Effector memory CD4-positive, alpha-beta T cell (primary cell): ENCODE measurements around the gene CLEC16A.

ENCODE experiments used
- DNase-seq, 3 donors: peaks; one replicate each; pipeline ENCODE4 v3.0.0-alpha.2; 2020
- H3K27ac ChIP-seq: 2 replicates; pipeline ENCODE4 v1.7.0; 2013; ENCODE audit warnings: mild to moderate bottlenecking, low read length, moderate library complexity; ENCODE audit not compliant: insufficient read depth, poor library complexity, severe bottlenecking
- H3K27me3 ChIP-seq: replicated peaks from 2 replicates; pipeline ENCODE4 v1.7.0; 2013; ENCODE audit warnings: mild to moderate bottlenecking, low read length; ENCODE audit not compliant: insufficient read depth, control insufficient read depth, poor library complexity, severe bottlenecking
- H3K36me3 ChIP-seq: 2 replicates; pipeline ENCODE4 v1.7.0; 2013; ENCODE audit warnings: mild to moderate bottlenecking, low read length, moderate library complexity; ENCODE audit not compliant: control insufficient read depth, insufficient read depth
- H3K4me1 ChIP-seq: 2 replicates; pipeline ENCODE4 v1.7.0; 2013; ENCODE audit warnings: low read length, mild to moderate bottlenecking; ENCODE audit not compliant: control insufficient read depth, insufficient read depth, poor library complexity, severe bottlenecking
- H3K4me3 ChIP-seq: 2 replicates; pipeline ENCODE4 v1.7.0; 2013; ENCODE audit warnings: low read length, low read depth, mild to moderate bottlenecking; ENCODE audit not compliant: insufficient read depth, poor library complexity, severe bottlenecking
- H3K9me3 ChIP-seq: 2 replicates; pipeline ENCODE4 v1.7.0; 2013; ENCODE audit warnings: mild to moderate bottlenecking, low read length, moderate library complexity; ENCODE audit not compliant: control insufficient read depth

Gene CLEC16A

DNA sequence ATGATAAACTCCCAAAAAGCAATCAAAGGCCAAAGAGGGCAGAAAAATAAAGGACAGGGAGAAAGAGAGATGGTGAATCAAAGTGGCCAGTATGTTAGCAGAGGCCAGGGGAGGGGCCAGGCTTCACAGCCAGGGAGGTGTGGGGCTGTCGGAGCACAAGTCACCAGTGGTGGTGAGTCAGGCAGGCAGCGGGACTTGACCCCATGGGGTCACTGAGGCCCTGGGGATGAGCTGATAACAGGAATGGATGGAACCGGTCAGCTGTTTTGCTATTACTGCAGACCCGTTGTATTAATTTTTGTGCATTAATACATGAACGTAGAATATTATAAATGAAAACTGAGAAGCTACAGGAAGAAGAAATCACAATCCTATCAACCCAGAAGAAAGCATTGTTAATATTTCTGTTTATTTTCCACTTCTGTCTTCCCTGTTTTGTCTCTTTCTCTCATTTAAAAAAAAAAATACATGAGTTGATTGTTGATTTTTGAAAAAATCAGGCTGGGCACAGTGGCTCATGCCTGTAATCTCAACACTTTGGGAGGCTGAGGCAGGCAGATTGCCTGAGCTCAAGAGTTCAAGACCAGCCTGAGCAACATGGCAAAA, 204.8 kb downstream of the CLEC16A start:
- H3K9me3 ChIP-seq = no peaks in the 10 kb centered on the region
- H3K27ac ChIP-seq = no peak overlapping the region
- H3K4me1 ChIP-seq = no peaks in the 10 kb centered on the region
- H3K36me3 ChIP-seq = no peaks in the 10 kb centered on the region
- no peaks in the 10 kb centered on the region for H3K27me3 ChIP-seq
- H3K4me3 ChIP-seq = no peak overlapping the region
- no peak for DNase-seq

DNA sequence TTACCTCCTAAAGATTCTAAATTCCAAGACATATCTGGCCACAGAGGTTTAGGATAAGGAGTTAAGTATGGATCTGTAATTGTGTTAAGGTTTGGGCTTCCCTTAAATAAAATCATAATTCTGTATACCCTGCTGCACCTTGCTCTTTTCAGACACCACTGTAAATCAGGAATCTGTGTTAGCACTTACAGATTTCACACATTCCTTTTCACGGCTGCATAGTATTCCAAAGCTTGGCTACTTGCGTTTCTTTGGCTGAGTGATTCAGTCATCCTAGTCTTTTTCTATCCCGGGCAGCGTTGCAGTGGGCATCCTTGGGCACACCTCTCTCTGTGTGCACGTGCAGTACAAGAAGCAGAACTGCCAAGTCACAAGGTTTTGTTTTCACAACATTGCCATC, 205.8 kb downstream of the CLEC16A start:
- Histone ChIP-seq H3K27ac (no peak overlapping the region), H3K4me3 (no peak overlapping the region), H3K36me3 (no peaks in the 10 kb centered on the region), H3K4me1 (no peaks in the 10 kb centered on the region), H3K9me3 (no peaks in the 10 kb centered on the region), H3K27me3 (no peaks in the 10 kb centered on the region)
- DNase-seq = no peak

DNA sequence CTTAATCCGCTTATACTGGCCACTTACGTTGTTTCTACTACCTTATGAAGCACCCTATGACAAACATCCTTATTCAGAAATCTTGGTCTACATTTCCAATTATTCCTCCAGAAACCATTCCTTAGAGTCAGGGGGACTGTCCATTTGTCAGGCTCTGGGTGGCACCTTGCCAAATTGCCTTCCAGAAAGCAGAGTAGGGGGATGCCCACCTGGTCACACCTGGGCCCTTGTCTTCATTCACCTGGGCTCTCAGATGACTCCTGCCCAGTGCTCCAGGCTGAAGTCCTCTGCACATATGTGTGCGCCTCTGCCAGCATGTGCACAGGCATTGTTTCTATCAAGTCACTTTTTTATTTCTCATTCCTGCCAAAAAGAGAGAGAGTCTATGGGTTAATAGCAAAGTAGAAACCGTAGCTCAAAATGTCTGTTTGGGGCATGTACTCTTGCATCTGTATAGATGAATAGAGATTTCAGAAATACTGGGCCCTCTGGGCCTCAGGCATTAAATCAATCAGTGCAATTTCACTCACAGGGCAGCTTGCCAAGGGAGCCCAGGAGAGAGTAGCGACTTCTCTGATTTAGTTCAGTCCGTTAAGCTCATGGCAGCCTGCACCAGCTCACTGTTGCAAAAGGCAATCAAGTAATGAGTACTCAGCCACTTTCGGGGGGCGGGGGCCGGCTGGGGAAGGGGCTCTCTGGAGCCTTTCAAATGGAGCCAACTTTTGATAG, 207.0 kb downstream of the CLEC16A start:
- H3K4me1 ChIP-seq = no peaks in the 10 kb centered on the region
- H3K27me3 ChIP-seq = no peaks in the 10 kb centered on the region

DNA sequence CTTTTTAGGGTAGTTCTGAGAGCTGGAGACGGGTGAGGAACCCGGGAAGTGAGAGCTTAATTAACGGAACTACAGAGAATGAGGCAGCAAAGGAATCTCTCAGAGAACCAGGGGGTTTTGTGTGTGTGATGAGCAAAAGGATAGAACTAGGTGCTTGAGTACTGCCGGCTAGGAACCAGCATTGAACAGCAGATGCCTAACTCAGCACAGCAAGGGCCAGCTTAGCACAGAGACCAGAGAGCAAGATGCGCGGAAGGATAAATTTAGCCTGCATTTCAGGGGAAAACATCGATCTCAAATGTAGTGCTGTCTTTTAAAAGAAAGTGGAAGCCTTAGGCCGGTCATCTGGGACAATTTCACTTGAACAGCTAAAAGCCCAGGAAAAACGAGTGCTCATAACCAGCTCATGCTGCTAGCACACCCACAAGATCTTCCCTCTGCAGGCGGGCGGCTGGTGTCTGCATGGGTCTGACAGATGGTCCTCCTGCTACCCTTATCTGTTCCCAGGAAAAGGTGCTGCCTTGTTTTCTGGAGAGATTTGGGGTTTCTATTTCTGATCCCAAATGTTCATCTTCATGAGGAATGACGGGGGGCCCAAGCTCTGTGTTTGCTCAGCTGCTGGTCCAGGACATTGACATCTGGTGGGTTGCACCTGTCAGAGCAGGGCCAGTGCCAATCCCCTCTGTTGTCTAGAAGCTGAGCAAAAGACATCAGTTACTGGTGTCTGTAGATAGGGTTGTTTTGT, 207.7 kb downstream of the CLEC16A start:
- no peaks in the 10 kb centered on the region for H3K9me3 ChIP-seq
- no peaks in the 10 kb centered on the region for H3K4me1 ChIP-seq
- no peak overlapping the region for H3K27ac ChIP-seq
- no peak for DNase-seq
- no peaks in the 10 kb centered on the region for H3K27me3 ChIP-seq
- H3K36me3 ChIP-seq = no peaks in the 10 kb centered on the region
- H3K4me3 ChIP-seq = no peak overlapping the region

More for the DNA sequence above, 207.0 kb downstream of the CLEC16A start:
- Histone ChIP-seq H3K4me3 (no peak overlapping the region), H3K36me3 (no peaks in the 10 kb centered on the region), H3K9me3 (no peaks in the 10 kb centered on the region), H3K27ac (no peak overlapping the region)
- no peak for DNase-seq

DNA sequence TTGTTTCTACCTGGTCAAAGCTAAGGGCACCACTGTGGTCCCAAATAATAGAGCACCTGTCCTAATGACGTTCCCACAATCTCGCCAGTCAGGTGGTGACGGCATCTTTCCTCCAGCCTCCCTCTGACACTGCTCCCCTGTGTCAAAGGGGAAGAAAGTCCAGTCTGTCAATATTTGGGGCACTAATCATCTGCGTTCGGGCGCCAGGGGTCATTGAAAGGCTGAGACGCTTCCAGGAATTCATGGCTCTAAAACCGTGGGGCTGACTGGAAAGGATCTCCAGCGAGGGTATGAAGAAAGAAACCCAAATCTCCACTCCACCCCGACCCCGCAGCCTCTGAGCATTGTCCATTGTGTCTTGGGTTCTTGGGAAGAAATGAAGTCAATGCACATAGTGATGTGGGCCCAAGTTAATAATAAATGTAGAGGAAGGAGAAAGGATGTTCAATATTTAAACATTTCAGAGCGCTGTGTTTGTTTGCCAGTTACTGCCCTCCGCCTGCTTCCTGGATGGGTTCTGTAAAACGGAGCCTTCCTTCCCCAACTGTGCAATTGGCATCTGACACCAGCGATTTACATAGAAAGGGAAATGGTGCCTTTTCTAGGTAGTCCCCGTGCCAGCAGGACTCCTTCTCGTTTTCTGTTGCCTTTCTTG, 208.4 kb downstream of the CLEC16A start:
- no peak for DNase-seq
- Histone ChIP-seq H3K4me1 (no peaks in the 10 kb centered on the region), H3K27me3 (no peaks in the 10 kb centered on the region), H3K9me3 (no peaks in the 10 kb centered on the region), H3K36me3 (no peaks in the 10 kb centered on the region), H3K27ac (no peak overlapping the region), H3K4me3 (no peak overlapping the region)

DNA sequence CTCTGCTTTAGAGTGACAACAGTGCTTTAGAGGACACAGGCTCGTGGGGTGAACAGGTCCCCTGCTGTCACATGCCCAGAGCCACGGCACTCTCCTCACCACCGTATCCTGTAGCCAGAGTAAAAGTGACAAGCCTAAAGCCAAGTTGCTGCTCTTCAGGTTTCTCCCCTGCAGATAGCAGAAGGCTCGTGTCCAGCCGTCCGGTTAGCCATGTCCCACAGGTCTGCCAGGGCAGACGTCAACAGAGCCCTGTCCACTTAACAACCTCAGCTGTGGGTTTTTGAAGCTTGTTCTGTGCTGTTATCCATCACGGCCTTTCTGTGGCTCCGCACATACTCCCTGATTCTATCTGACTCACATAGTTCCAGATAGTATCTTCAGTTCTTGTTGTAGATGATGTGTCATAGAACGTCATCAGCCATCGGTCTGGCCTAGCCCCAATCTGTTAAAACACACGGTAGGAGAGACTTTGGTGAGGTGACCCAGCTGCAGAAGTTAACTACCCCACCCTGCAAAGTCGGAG, 211.0 kb downstream of the CLEC16A start:
- DNase-seq = no peak
- no peaks in the 10 kb centered on the region for H3K4me1 ChIP-seq
- H3K27ac ChIP-seq = no peak overlapping the region
- no peaks in the 10 kb centered on the region for H3K9me3 ChIP-seq
- no peaks in the 10 kb centered on the region for H3K27me3 ChIP-seq
- no peaks in the 10 kb centered on the region for H3K36me3 ChIP-seq
- no peak overlapping the region for H3K4me3 ChIP-seq

DNA sequence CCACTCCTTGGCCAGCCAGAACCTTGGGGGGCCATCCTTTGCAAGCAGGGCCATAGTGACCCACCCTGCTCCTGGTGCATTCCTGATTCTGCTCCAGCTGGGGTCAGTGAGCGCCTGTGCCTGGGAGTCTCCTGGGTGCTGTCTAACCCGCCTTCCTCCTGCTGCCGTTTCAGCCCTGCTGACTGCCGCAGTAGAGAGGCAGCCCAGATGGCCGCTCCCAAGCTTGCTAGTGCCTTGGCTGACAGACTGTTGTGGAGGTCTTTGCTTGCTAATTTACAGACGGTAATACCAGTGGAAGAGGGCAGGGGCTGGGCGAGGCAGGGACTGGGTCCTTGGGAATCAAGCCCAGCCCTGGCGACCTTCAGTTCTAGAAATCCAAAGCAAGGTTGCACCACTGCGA, 212.0 kb downstream of the CLEC16A start:
- no peak overlapping the region for H3K27ac ChIP-seq

DNA sequence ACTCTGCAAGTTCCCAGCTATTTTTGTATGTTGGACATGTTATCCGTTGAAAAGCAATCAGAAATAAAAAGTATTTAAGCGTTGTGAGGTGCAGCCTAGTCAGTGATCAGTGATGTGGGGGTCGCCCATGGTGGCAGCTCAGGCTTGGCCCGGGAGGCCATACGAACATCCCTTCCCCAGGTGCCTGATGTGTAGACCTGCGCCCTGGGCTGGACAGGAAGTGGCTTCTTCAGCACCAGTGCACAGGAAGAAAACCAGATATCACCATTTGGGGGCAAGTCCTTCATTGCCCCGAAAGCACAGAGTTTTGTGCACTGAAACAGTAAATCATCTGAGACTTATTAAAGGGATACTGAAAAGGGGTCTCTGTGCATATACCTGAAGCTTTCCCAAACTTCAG, 212.8 kb downstream of the CLEC16A start:
- Histone ChIP-seq H3K4me3 (no peak overlapping the region), H3K36me3 (no peaks in the 10 kb centered on the region), H3K9me3 (no peaks in the 10 kb centered on the region), H3K4me1 (no peaks in the 10 kb centered on the region), H3K27me3 (no peaks in the 10 kb centered on the region), H3K27ac (no peak overlapping the region)
- no peak for DNase-seq

More for the DNA sequence above, 212.0 kb downstream of the CLEC16A start:
- Histone ChIP-seq H3K4me3 (no peak overlapping the region), H3K27me3 (no peaks in the 10 kb centered on the region), H3K9me3 (no peaks in the 10 kb centered on the region), H3K4me1 (no peaks in the 10 kb centered on the region), H3K36me3 (no peaks in the 10 kb centered on the region)
- DNase-seq = no peak

DNA sequence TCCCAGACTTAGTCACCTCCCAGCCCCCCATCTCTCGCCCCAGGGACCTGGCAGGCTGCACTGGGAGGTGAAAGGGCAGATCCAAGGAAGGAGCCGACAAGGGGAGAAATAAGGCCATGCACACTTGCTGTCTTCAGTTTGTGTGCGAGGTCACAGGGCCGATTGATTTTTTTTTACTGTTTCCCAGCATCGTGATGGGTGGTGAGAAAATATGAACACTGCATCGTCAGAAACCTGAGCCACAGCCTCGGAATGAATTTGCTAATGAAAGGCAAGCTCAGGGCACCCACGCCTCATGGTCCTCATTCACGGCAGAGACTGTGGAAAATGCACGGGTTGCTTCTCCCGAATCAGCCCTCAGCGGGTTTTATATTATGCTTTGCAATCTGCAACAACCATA, 213.7 kb downstream of the CLEC16A start:
- no peaks in the 10 kb centered on the region for H3K36me3 ChIP-seq
- H3K9me3 ChIP-seq = no peaks in the 10 kb centered on the region
- no peaks in the 10 kb centered on the region for H3K4me1 ChIP-seq
- H3K4me3 ChIP-seq = no peak overlapping the region
- no peak overlapping the region for H3K27ac ChIP-seq
- no peak for DNase-seq
- H3K27me3 ChIP-seq = no peaks in the 10 kb centered on the region
